H9 (cell line): ENCODE results near the gene MYO3A. TPM values are rescaled to one million over a fixed set of nuclear protein-coding genes. Genes with fewer than 3 reads are reported as not detected.

ENCODE experiments used
- DNase-seq: peaks from one replicate; pipeline ENCODE4 v3.0.0-alpha.2; 2017
- H2AFZ ChIP-seq: one replicate; pipeline ENCODE4 v1.6.1; 2013; ENCODE audit warnings: mild to moderate bottlenecking, low read length, control low read depth, moderate library complexity
- H2AK5ac ChIP-seq: 2 replicates; pipeline ENCODE4 v1.6.1; 2013; ENCODE audit warnings: low read length, control low read depth, mixed read lengths; ENCODE audit not compliant: insufficient read length
- H2BK120ac ChIP-seq: one replicate; pipeline ENCODE4 v1.6.1; 2013; ENCODE audit warnings: low read depth, mild to moderate bottlenecking, low read length, control low read depth, inconsistent platforms; ENCODE audit not compliant: poor library complexity, severe bottlenecking
- H2BK12ac ChIP-seq: 2 replicates; pipeline ENCODE4 v1.6.1; 2013; ENCODE audit warnings: low read length, control low read depth, mixed read lengths, low read depth; ENCODE audit not compliant: insufficient read length
- H2BK15ac ChIP-seq: 2 replicates; pipeline ENCODE4 v1.6.1; 2013; ENCODE audit warnings: low read depth, low read length, control low read depth
- H2BK20ac ChIP-seq: one replicate; pipeline ENCODE4 v1.6.1; 2013; ENCODE audit warnings: low read depth, mild to moderate bottlenecking, low read length, control low read depth, inconsistent platforms; ENCODE audit not compliant: poor library complexity, severe bottlenecking
- H2BK5ac ChIP-seq: 2 replicates; pipeline ENCODE4 v1.6.1; 2013; ENCODE audit warnings: low read length, control low read depth, mixed read lengths; ENCODE audit not compliant: insufficient read length
- H3K14ac ChIP-seq: 2 replicates; pipeline ENCODE4 v1.6.1; 2013; ENCODE audit warnings: low read length, control low read depth; ENCODE audit not compliant: insufficient read depth
- H3K18ac ChIP-seq: 2 replicates; pipeline ENCODE4 v1.6.1; 2013; ENCODE audit warnings: low read depth, mild to moderate bottlenecking, mixed read lengths, low read length, control low read depth; ENCODE audit not compliant: insufficient read length
- H3K23ac ChIP-seq: 2 replicates; pipeline ENCODE4 v1.6.1; 2013; ENCODE audit warnings: low read length, control low read depth, mixed read lengths, low read depth; ENCODE audit not compliant: insufficient read length
- H3K23me2 ChIP-seq: 2 replicates; pipeline ENCODE4 v1.6.1; 2013; ENCODE audit warnings: low read depth, mild to moderate bottlenecking, mixed read lengths, low read length, control low read depth; ENCODE audit not compliant: insufficient read length, poor library complexity, severe bottlenecking
- H3K27ac ChIP-seq: 2 replicates; pipeline ENCODE4 v1.5.1; 2013; ENCODE audit warnings: low read length, control low read depth, mixed read lengths, low read depth; ENCODE audit not compliant: insufficient read length
- H3K27me3 ChIP-seq: 2 replicates; pipeline ENCODE4 v1.6.1; 2013; ENCODE audit warnings: low read length, control low read depth, inconsistent platforms; ENCODE audit not compliant: insufficient read depth
- H3K4ac ChIP-seq: 2 replicates; pipeline ENCODE4 v1.6.1; 2013; ENCODE audit warnings: low read depth, mild to moderate bottlenecking, control low read depth, inconsistent platforms, low read length, moderate library complexity
- H3K4me1 ChIP-seq: 2 replicates; pipeline ENCODE4 v1.6.1; 2013; ENCODE audit warnings: low read length, control low read depth, inconsistent platforms; ENCODE audit not compliant: insufficient read depth
- H3K4me2 ChIP-seq: 2 replicates; pipeline ENCODE4 v1.6.1; 2013; ENCODE audit warnings: low read length, control low read depth, mixed read lengths; ENCODE audit not compliant: insufficient read length, insufficient read depth
- H3K56ac ChIP-seq: 2 replicates; pipeline ENCODE4 v1.6.1; 2013; ENCODE audit warnings: low read depth, mild to moderate bottlenecking, mixed read lengths, low read length, control low read depth; ENCODE audit not compliant: insufficient read length
- H3K79me1 ChIP-seq: 2 replicates; pipeline ENCODE4 v1.6.1; 2013; ENCODE audit warnings: low read depth, mild to moderate bottlenecking, moderate library complexity, low read length, control low read depth, inconsistent platforms; ENCODE audit not compliant: insufficient read depth, poor library complexity, severe bottlenecking
- H3K79me2 ChIP-seq: 2 replicates; pipeline ENCODE4 v1.6.1; 2013; ENCODE audit warnings: low read length, control low read depth, inconsistent platforms; ENCODE audit not compliant: insufficient read depth
- H3K9ac ChIP-seq: 2 replicates; pipeline ENCODE4 v1.6.1; 2013; ENCODE audit warnings: low read length, control low read depth, mixed read lengths; ENCODE audit not compliant: insufficient read length; ENCODE audit errors: extremely low read depth
- H3K9me3 ChIP-seq: one replicate; pipeline ENCODE4 v1.6.1; 2013; ENCODE audit warnings: low read depth, low read length, inconsistent platforms; ENCODE audit not compliant: control insufficient read depth
- H3T11ph ChIP-seq: one replicate; pipeline ENCODE4 v1.6.1; 2013; ENCODE audit warnings: mild to moderate bottlenecking, low read length, control low read depth, inconsistent platforms
- H4K20me1 ChIP-seq: one replicate; pipeline ENCODE4 v1.6.1; 2013; ENCODE audit not compliant: control insufficient read depth, insufficient read length, insufficient read depth
- H4K5ac ChIP-seq: 2 replicates; pipeline ENCODE4 v1.6.1; 2013; ENCODE audit warnings: low read depth, mild to moderate bottlenecking, mixed read lengths, low read length, control low read depth; ENCODE audit not compliant: insufficient read length
- H4K8ac ChIP-seq: replicated peaks from 2 replicates; pipeline ENCODE4 v1.6.1; 2013; ENCODE audit warnings: low read length, control low read depth, mixed read lengths, low read depth; ENCODE audit not compliant: insufficient read length
- H4K91ac ChIP-seq: 2 replicates; pipeline ENCODE4 v1.6.1; 2013; ENCODE audit warnings: low read depth, mild to moderate bottlenecking, moderate library complexity, mixed read lengths, low read length, control low read depth; ENCODE audit not compliant: insufficient read length
- H3K27ac Mint-ChIP-seq, 3 experiments: 2 replicates in 2 of 3; 3 replicates in 1 of 3; pipeline ENCODE4 v1.8.0; 2020 to 2021; ENCODE audit warnings: mixed read lengths in 3 of 3, mild to moderate bottlenecking in 1 of 3, moderate library complexity in 1 of 3
- H3K27me3 Mint-ChIP-seq: 2 replicates; pipeline ENCODE4 v1.8.0; 2021; ENCODE audit warnings: low read depth, mild to moderate bottlenecking, moderate library complexity, mixed read lengths
- H3K36me3 Mint-ChIP-seq, 3 experiments: 2 replicates in 2 of 3; 3 replicates in 1 of 3; pipeline ENCODE4 v1.8.0; 2020 to 2021; ENCODE audit warnings: low read depth in 3 of 3, mixed read lengths in 3 of 3; ENCODE audit not compliant: insufficient read depth in 1 of 3
- H3K4me1 Mint-ChIP-seq, 2 experiments: 2 replicates each; pipeline ENCODE4 v1.8.0; 2020; ENCODE audit warnings: mixed read lengths in 2 of 2
- H3K4me3 Mint-ChIP-seq, 2 experiments: 2 replicates in 1 of 2; 3 replicates in 1 of 2; pipeline ENCODE4 v1.8.0; 2020 to 2021; ENCODE audit warnings: mild to moderate bottlenecking in 2 of 2, mixed read lengths in 2 of 2, moderate library complexity in 1 of 2
- H3K9me3 Mint-ChIP-seq, 2 experiments: 2 replicates in 1 of 2; 3 replicates in 1 of 2; pipeline ENCODE4 v1.8.0; 2020; ENCODE audit warnings: mild to moderate bottlenecking in 2 of 2, mixed read lengths in 2 of 2, moderate library complexity in 1 of 2
- CTCF ChIP-seq: fragments of 200-600 bp; sonication (generic); conservative IDR thresholded peaks from 3 replicates; pipeline ENCODE4 v1.8.0; 2021; ENCODE audit warnings: antibody characterized with exemption, mild to moderate bottlenecking
- total RNA-seq: library from RNA; stranded (reverse); gene quantifications from 2 replicates; pipeline ENCODE4 v1.2.1, GENCODE V29; 2021

Gene MYO3A
- total RNA-seq, 1 experiment from 2014 or later: 4.3 TPM

- Histone ChIP-seq H2BK20ac (no peak overlapping the region), H3K56ac (no peak overlapping the region), H3K27ac (no peak overlapping the region), H2AK5ac (no peak overlapping the region), H3K9me3 (no peaks in the 10 kb centered on the region), H4K91ac (no peak overlapping the region), H4K5ac (no peak overlapping the region), H2BK15ac (no peak overlapping the region), H3T11ph (no peak overlapping the region), H2BK12ac (no peak overlapping the region), H3K79me1 (no peaks in the 10 kb centered on the region), H2BK120ac (no peak overlapping the region), H2AFZ (no peak overlapping the region), H3K4ac (no peak overlapping the region), H3K9ac (no peak overlapping the region), H3K23ac (no peak overlapping the region), H3K4me2 (no peak overlapping the region), H3K4me1 (no peaks in the 10 kb centered on the region), H2BK5ac (no peak overlapping the region), H3K18ac (no peak overlapping the region), H3K23me2 (no peaks in the 10 kb centered on the region), H4K20me1 (no peaks in the 10 kb centered on the region), H3K79me2 (no peaks in the 10 kb centered on the region), H4K8ac (no peak overlapping the region), H3K27me3 (no peaks in the 10 kb centered on the region), H3K14ac (no peak overlapping the region)
- no peaks in the 10 kb centered on the region for H3K9me3 Mint-ChIP-seq
- no peak overlapping the region for H3K4me3 Mint-ChIP-seq
- no peak for DNase-seq
- no peaks in the 10 kb centered on the region for H3K36me3 Mint-ChIP-seq
- H3K4me1 Mint-ChIP-seq: no peaks in the 10 kb centered on the region
- H3K27me3 Mint-ChIP-seq: no peaks in the 10 kb centered on the region
- no peak overlapping the region for H3K27ac Mint-ChIP-seq
- no peak for TF ChIP-seq CTCF
Observed at GRCh38 chr10:26064106-26064505, 130.1 kb downstream of the MYO3A start.
